ENCODE results near the gene GAL3ST1. TPM values are rescaled to one million over a fixed set of nuclear protein-coding genes. Genes with fewer than 3 reads are reported as not detected.
"Not testable (repeated sequence)": the region's sequence is repeated elsewhere in the genome, so short reads cannot be mapped to it uniquely, and the experiment has no call there.

Gene GAL3ST1
- polyA plus RNA-seq, 3 donors: not detected

GRCh38 chr22:30542811-30543188 lies 31.7 kb downstream of the GAL3ST1 start:
- H3K36me3 ChIP-seq (replicated peaks in 1 of 2; ENCODE audit: control insufficient read depth in 1 of 2, insufficient read depth in 2 of 2, low read length in 2 of 2): no peaks in the 10 kb centered on the region
- H3K9ac ChIP-seq (ENCODE audit: insufficient read depth, low read length, poor library complexity, severe bottlenecking): no peak overlapping the region
- TF ChIP-seq CTCF (IDR thresholded peaks at IDR 0.05): no peak
- no peak overlapping the region for H3K27ac ChIP-seq (ENCODE audit: low read depth in 1 of 2, low read length in 2 of 2)
- H3K4me1 ChIP-seq (ENCODE audit: control insufficient read depth in 1 of 2, insufficient read depth in 2 of 2, low read length in 2 of 2): no peaks in the 10 kb centered on the region
- Mint-ChIP-seq H3K4me3 (peak overlapping the region in 1 of 2 donors; percentile 78), H3K4me1 (peaks cover 4% of the 10 kb centered on the region), H3K27me3 (ENCODE audit: low read depth in 3 of 3) (peaks cover 41 to 46% (median 45%) of the 10 kb centered on the region in 3 donors), H3K27ac (no peak overlapping the region), H3K9me3 (peaks cover 0 to 3% (median 2%) of the 10 kb centered on the region in 7 donors), H3K36me3 (peaks cover 0 to 3% of the 10 kb centered on the region in 2 donors)
- WGBS (ENCODE audit: insufficient coverage): 85% methylated on average over 11 of the region's 12 CpGs
- no peaks in the 10 kb centered on the region for H3K79me2 ChIP-seq (ENCODE audit: insufficient read depth, low read length)
- H3K4me3 ChIP-seq (replicated peaks in 1 of 3; ENCODE audit: low read depth in 2 of 3, low read length in 3 of 3): no peak overlapping the region
- H3K27me3 ChIP-seq (ENCODE audit: control insufficient read depth in 2 of 2, insufficient read depth in 2 of 2, low read length in 2 of 2): peaks cover 12 to 37% of the 10 kb centered on the region in 2 donors
- no peak overlapping the region for H2AFZ ChIP-seq (ENCODE audit: insufficient read depth, low read depth, low read length, poor library complexity, severe bottlenecking)
- intact Hi-C loops (cut with micrococcal nuclease): no loop called here
- H4K20me1 ChIP-seq (ENCODE audit: insufficient read depth, low read length): no peaks in the 10 kb centered on the region
- no peak overlapping the region for H3K4me2 ChIP-seq (replicated peaks; ENCODE audit: extremely low read depth, low read length, poor library complexity, severe bottlenecking)
- DNase-seq: no peak
- no peaks in the 10 kb centered on the region for H3K9me3 ChIP-seq (replicated peaks in 1 of 2; ENCODE audit: control insufficient read depth in 1 of 2, insufficient read depth in 1 of 2, low read length in 2 of 2)

- no peaks in the 10 kb centered on the region for H3K36me3 ChIP-seq (replicated peaks in 1 of 2; ENCODE audit: control insufficient read depth in 1 of 2, insufficient read depth in 2 of 2, low read length in 2 of 2)
- 3% methylated on average over 60 of the region's 64 CpGs for WGBS (ENCODE audit: insufficient coverage)
- intact Hi-C loops (cut with micrococcal nuclease): no loop called here
- peaks cover 12 to 37% of the 10 kb centered on the region in 2 donors for H3K27me3 ChIP-seq (ENCODE audit: control insufficient read depth in 2 of 2, insufficient read depth in 2 of 2, low read length in 2 of 2)
- H4K20me1 ChIP-seq (ENCODE audit: insufficient read depth, low read length): no peaks in the 10 kb centered on the region
- H2AFZ ChIP-seq (ENCODE audit: insufficient read depth, low read depth, low read length, poor library complexity, severe bottlenecking): peak overlapping the region; percentile 35
- no peak for TF ChIP-seq CTCF (IDR thresholded peaks at IDR 0.05)
- H3K79me2 ChIP-seq (ENCODE audit: insufficient read depth, low read length): no peaks in the 10 kb centered on the region
- Mint-ChIP-seq H3K9me3 (peaks cover 0 to 3% (median 2%) of the 10 kb centered on the region in 7 donors), H3K36me3 (peaks cover 0 to 3% of the 10 kb centered on the region in 2 donors), H3K4me3 (peak overlapping the region in 1 of 2 donors; percentile 78), H3K27me3 (ENCODE audit: low read depth in 3 of 3) (peaks cover 41 to 46% (median 45%) of the 10 kb centered on the region in 3 donors), H3K4me1 (peaks cover 4% of the 10 kb centered on the region), H3K27ac (no peak overlapping the region)
- H3K9me3 ChIP-seq (replicated peaks in 1 of 2; ENCODE audit: control insufficient read depth in 1 of 2, insufficient read depth in 1 of 2, low read length in 2 of 2): no peaks in the 10 kb centered on the region
- no peaks in the 10 kb centered on the region for H3K4me1 ChIP-seq (ENCODE audit: control insufficient read depth in 1 of 2, insufficient read depth in 2 of 2, low read length in 2 of 2)
- no peak overlapping the region for H3K4me3 ChIP-seq (replicated peaks in 1 of 3; ENCODE audit: low read depth in 2 of 3, low read length in 3 of 3)
- no peak overlapping the region for H3K27ac ChIP-seq (ENCODE audit: low read depth in 1 of 2, low read length in 2 of 2)
- no peak overlapping the region for H3K9ac ChIP-seq (ENCODE audit: insufficient read depth, low read length, poor library complexity, severe bottlenecking)
- H3K4me2 ChIP-seq (replicated peaks; ENCODE audit: extremely low read depth, low read length, poor library complexity, severe bottlenecking): no peak overlapping the region
- DNase-seq: no peak
Measured at GRCh38 chr22:30541961-30542810, 32.3 kb downstream of the GAL3ST1 start.

GRCh38 chr22:30541511-30541910 lies 33.0 kb downstream of the GAL3ST1 start:
- H3K79me2 ChIP-seq (ENCODE audit: insufficient read depth, low read length); H3K4me3 ChIP-seq (replicated peaks in 1 of 3; ENCODE audit: low read depth in 2 of 3, low read length in 3 of 3); H3K4me1 Mint-ChIP-seq; H4K20me1 ChIP-seq (ENCODE audit: insufficient read depth, low read length); H3K9me3 Mint-ChIP-seq; H3K9me3 ChIP-seq (replicated peaks in 1 of 2; ENCODE audit: control insufficient read depth in 1 of 2, insufficient read depth in 1 of 2, low read length in 2 of 2); H3K27ac ChIP-seq (ENCODE audit: low read depth in 1 of 2, low read length in 2 of 2); DNase-seq; H3K4me2 ChIP-seq (replicated peaks; ENCODE audit: extremely low read depth, low read length, poor library complexity, severe bottlenecking); H3K36me3 ChIP-seq (replicated peaks in 1 of 2; ENCODE audit: control insufficient read depth in 1 of 2, insufficient read depth in 2 of 2, low read length in 2 of 2); intact Hi-C loops (cut with micrococcal nuclease); H3K9ac ChIP-seq (ENCODE audit: insufficient read depth, low read length, poor library complexity, severe bottlenecking); H3K4me1 ChIP-seq (ENCODE audit: control insufficient read depth in 1 of 2, insufficient read depth in 2 of 2, low read length in 2 of 2); H3K36me3 Mint-ChIP-seq; H2AFZ ChIP-seq (ENCODE audit: insufficient read depth, low read depth, low read length, poor library complexity, severe bottlenecking): not testable (repeated sequence)
- H3K27ac Mint-ChIP-seq: peak overlapping the region in 1 of 7 donors; percentile 3
- H3K27me3 ChIP-seq (ENCODE audit: control insufficient read depth in 2 of 2, insufficient read depth in 2 of 2, low read length in 2 of 2): peaks cover 12 to 37% of the 10 kb centered on the region in 2 donors
- WGBS (ENCODE audit: insufficient coverage): 86% methylated on average over 2 of the region's 3 CpGs
- H3K4me3 Mint-ChIP-seq: peak overlapping the region in 1 of 2 donors; percentile 71
- peaks cover 41 to 45% (median 45%) of the 10 kb centered on the region in 3 donors for H3K27me3 Mint-ChIP-seq (ENCODE audit: low read depth in 3 of 3)

Data from CD14-positive monocyte (primary cell).